Astrocyte (in vitro differentiated cells and primary cell): Measurements from ENCODE around the gene FHIT.

ENCODE experiments used
- CTCF ChIP-seq: IDR thresholded peaks from 2 replicates; pipeline ENCODE4 v1.5.1; 2011; ENCODE audit warnings: low read depth, mild to moderate bottlenecking, inconsistent platforms, low read length, moderate library complexity; ENCODE audit not compliant: insufficient read depth
- EZH2 ChIP-seq: IDR thresholded peaks from 2 replicates; pipeline ENCODE4 v1.6.1; 2012; ENCODE audit warnings: mild to moderate bottlenecking, low read length, inconsistent platforms; ENCODE audit not compliant: insufficient read depth

GRCh38 chr3:59699648-59700320 is 1551.5 kb downstream of the FHIT start:
- TF ChIP-seq CTCF (no peak), EZH2 (no peak)
